Measurements from ENCODE around the gene MS4A4E. TPM values are rescaled to one million over a fixed set of nuclear protein-coding genes. Genes with fewer than 3 reads are reported as not detected.

Gene MS4A4E
- total RNA-seq, 1 donor: not detected

DNA sequence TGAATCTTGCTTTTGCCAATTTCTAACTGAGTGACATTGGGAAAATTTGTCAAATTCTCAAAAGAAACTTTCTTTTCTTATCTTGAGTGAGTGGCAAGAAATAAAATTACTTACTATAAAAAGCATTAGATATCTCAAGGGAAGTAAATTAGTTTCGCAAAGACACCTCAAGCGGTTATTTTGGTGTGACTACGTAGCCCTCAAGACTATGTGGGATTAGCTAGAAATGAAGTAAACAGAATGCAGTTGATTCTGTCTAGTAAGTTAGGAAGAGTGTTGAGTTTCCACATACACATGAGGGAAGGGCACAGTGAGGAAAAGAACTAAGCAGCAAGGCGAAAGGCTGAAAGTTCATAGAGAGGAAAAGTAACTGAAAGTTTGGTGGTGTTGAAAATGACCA, 31.7 kb downstream of the MS4A4E start:
- Histone ChIP-seq H3K27me3 (ENCODE audit: insufficient read depth, low read length) (no peaks in the 10 kb centered on the region), H3K9me3 (ENCODE audit: low read depth, low read length) (no peaks in the 10 kb centered on the region), H3K4me3 (ENCODE audit: insufficient read depth, low read length) (no peak overlapping the region), H3K4me2 (ENCODE audit: insufficient read depth, low read length) (no peak overlapping the region), H3K27ac (ENCODE audit: low read depth, low read length) (no peak overlapping the region), H3K36me3 (ENCODE audit: insufficient read depth, low read length) (no peaks in the 10 kb centered on the region), H3K4me1 (ENCODE audit: insufficient read depth, low read length) (no peaks in the 10 kb centered on the region), H3K79me2 (ENCODE audit: insufficient read depth, low read length) (no peaks in the 10 kb centered on the region), H4K20me1 (ENCODE audit: insufficient read depth, low read length) (no peaks in the 10 kb centered on the region), H2AFZ (ENCODE audit: low read length) (no peak overlapping the region)
- TF ChIP-seq, protein P1, sequence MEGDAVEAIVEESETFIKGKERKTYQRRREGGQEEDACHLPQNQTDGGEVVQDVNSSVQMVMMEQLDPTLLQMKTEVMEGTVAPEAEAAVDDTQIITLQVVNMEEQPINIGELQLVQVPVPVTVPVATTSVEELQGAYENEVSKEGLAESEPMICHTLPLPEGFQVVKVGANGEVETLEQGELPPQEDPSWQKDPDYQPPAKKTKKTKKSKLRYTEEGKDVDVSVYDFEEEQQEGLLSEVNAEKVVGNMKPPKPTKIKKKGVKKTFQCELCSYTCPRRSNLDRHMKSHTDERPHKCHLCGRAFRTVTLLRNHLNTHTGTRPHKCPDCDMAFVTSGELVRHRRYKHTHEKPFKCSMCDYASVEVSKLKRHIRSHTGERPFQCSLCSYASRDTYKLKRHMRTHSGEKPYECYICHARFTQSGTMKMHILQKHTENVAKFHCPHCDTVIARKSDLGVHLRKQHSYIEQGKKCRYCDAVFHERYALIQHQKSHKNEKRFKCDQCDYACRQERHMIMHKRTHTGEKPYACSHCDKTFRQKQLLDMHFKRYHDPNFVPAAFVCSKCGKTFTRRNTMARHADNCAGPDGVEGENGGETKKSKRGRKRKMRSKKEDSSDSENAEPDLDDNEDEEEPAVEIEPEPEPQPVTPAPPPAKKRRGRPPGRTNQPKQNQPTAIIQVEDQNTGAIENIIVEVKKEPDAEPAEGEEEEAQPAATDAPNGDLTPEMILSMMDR (IDR thresholded peaks at IDR 0.05; ENCODE audit: extremely low read depth, low read depth, low read length): no peak
- DNase-seq (ENCODE audit: insufficient read length, low spot score, missing footprints): no peak

DNA sequence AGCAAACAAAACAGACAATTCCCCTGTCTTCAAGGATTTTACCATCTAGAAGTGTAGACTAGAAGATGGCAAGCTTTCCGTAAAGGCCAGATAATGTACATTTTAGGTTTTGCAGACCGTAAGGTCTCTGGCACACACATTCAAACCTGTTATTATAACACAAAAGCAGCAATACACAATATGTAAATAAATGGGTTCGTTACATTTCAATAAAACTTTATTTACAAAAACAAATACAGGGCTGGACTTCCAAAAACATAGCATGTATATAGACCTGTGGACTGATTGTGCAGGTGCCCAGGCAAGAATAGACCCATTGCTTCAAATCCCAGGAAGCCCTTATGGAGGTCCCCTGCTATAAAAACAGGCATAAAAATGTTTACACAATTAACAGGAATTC, 33.0 kb downstream of the MS4A4E start:
- Histone ChIP-seq H3K4me1 (ENCODE audit: insufficient read depth, low read length) (no peaks in the 10 kb centered on the region), H3K9me3 (ENCODE audit: low read depth, low read length) (no peaks in the 10 kb centered on the region), H4K20me1 (ENCODE audit: insufficient read depth, low read length) (no peaks in the 10 kb centered on the region), H3K79me2 (ENCODE audit: insufficient read depth, low read length) (no peaks in the 10 kb centered on the region), H3K36me3 (ENCODE audit: insufficient read depth, low read length) (no peaks in the 10 kb centered on the region), H3K27ac (ENCODE audit: low read depth, low read length) (no peak overlapping the region), H3K4me2 (ENCODE audit: insufficient read depth, low read length) (no peak overlapping the region), H3K27me3 (ENCODE audit: insufficient read depth, low read length) (no peaks in the 10 kb centered on the region), H2AFZ (ENCODE audit: low read length) (no peak overlapping the region), H3K4me3 (ENCODE audit: insufficient read depth, low read length) (no peak overlapping the region)
- TF ChIP-seq, protein P1 (IDR thresholded peaks at IDR 0.05; ENCODE audit: extremely low read depth, low read depth, low read length): no peak
- no peak for DNase-seq (ENCODE audit: insufficient read length, low spot score, missing footprints)

DNA sequence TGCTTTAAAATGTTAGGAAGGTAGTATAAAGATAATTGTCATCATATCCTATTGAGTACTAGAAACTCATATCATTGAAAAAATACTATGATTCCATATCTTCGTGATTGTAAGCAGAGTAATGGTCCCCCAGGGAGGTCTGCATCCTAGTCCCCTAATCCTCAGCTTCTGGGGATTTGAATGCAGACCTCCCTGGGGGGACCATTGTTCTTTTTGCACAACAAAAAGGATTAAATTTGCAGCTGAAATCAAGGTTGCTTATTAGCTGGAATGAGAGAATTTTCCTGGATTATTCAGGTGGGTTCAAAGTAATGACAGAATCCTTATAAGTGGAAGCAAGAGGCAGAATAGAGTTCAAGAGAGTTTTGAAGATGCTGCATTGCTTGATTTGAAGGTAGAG, 34.0 kb downstream of the MS4A4E start:
- TF ChIP-seq, protein P1 (IDR thresholded peaks at IDR 0.05; ENCODE audit: extremely low read depth, low read depth, low read length): no peak
- no peaks in the 10 kb centered on the region for H3K4me1 ChIP-seq (ENCODE audit: insufficient read depth, low read length)
- H3K27me3 ChIP-seq (ENCODE audit: insufficient read depth, low read length): no peaks in the 10 kb centered on the region
- H3K4me3 ChIP-seq (ENCODE audit: insufficient read depth, low read length): no peak overlapping the region
- no peaks in the 10 kb centered on the region for H3K9me3 ChIP-seq (ENCODE audit: low read depth, low read length)
- DNase-seq (ENCODE audit: insufficient read length, low spot score, missing footprints): no peak
- H4K20me1 ChIP-seq (ENCODE audit: insufficient read depth, low read length): no peaks in the 10 kb centered on the region
- no peak overlapping the region for H3K27ac ChIP-seq (ENCODE audit: low read depth, low read length)
- no peaks in the 10 kb centered on the region for H3K79me2 ChIP-seq (ENCODE audit: insufficient read depth, low read length)
- no peak overlapping the region for H2AFZ ChIP-seq (ENCODE audit: low read length)
- no peak overlapping the region for H3K4me2 ChIP-seq (ENCODE audit: insufficient read depth, low read length)
- H3K36me3 ChIP-seq (ENCODE audit: insufficient read depth, low read length): no peaks in the 10 kb centered on the region

DNA sequence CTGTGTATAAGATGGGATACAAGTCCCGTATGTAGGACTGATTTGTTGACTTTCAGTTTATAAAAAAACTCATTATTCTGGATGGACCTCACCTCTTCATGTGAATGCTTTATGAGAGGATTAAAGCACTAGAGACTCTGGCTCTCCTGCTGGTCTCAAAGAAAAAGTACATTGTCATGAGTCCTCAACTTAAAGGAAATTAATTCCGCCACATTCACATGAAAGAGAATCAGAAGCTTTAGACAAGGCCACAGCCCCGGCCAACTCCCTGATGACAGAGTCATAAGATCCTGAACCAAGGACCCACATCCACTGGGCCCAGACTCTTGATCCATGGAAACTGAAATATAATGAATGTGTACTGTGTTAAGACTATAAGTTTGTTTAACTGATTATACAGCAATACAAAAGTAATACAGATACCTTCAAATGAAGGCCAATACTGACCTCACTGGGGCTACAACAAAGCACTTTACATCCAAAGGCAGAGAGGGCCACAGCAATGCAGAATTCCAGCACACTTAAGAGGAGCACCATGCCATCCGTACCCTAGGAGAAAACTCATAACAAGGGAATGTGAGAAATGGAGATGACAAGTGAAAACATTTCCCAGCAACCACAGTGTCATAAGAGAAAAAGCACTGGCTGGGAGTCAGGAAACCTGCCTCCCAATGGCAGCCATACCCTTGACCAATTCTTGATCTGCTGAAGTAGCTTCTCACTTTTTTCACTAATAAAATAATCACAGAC, 34.6 kb downstream of the MS4A4E start:
- H3K36me3 ChIP-seq (ENCODE audit: insufficient read depth, low read length): no peaks in the 10 kb centered on the region
- no peaks in the 10 kb centered on the region for H4K20me1 ChIP-seq (ENCODE audit: insufficient read depth, low read length)
- H3K9me3 ChIP-seq (ENCODE audit: low read depth, low read length): no peaks in the 10 kb centered on the region
- no peak overlapping the region for H3K27ac ChIP-seq (ENCODE audit: low read depth, low read length)
- no peak overlapping the region for H3K4me2 ChIP-seq (ENCODE audit: insufficient read depth, low read length)
- TF ChIP-seq, protein P1 (IDR thresholded peaks at IDR 0.05; ENCODE audit: extremely low read depth, low read depth, low read length): no peak
- H3K4me1 ChIP-seq (ENCODE audit: insufficient read depth, low read length): no peaks in the 10 kb centered on the region
- H3K4me3 ChIP-seq (ENCODE audit: insufficient read depth, low read length): no peak overlapping the region
- no peaks in the 10 kb centered on the region for H3K79me2 ChIP-seq (ENCODE audit: insufficient read depth, low read length)
- H3K27me3 ChIP-seq (ENCODE audit: insufficient read depth, low read length): no peaks in the 10 kb centered on the region
- DNase-seq (ENCODE audit: insufficient read length, low spot score, missing footprints): no peak
- H2AFZ ChIP-seq (ENCODE audit: low read length): no peak overlapping the region
